ENCODE results near the gene MYO19.

Gene MYO19

DNA sequence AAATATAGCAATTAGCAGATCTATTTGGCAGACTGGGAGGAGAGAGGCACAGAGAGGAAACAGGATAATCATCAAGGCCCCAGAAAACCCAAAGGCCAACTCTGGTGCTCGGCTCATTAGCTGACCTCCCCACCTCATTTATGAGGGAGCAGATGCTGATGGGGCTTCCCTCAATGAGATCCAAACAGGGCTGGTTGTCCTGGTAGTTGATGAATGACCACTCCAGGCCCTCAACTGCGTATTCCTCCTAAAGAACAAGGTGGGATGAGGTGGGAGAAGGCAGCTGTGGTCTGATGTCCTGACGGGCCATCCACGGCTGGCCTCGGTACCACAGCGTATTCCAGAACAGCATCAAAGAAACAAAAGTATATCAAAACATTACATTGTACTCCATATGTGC lies 27.4 kb downstream of the MYO19 start:
- DNase-seq (ENCODE audit: low spot score), result no peak
- TF ChIP-seq CTCF (IDR thresholded peaks at IDR 0.05), result no peak
- Histone ChIP-seq H3K27ac (no peak overlapping the region), H3K4me3 (no peak overlapping the region)

GRCh38 chr17:36506831-36507230 lies 27.8 kb downstream of the MYO19 start:
- TF ChIP-seq CTCF (IDR thresholded peaks at IDR 0.05), result no peak
- H3K27ac ChIP-seq, result no peak overlapping the region
- H3K4me3 ChIP-seq, result no peak overlapping the region
- DNase-seq (ENCODE audit: low spot score), result no peak

GRCh38 chr17:36506249-36506826 lies 28.3 kb downstream of the MYO19 start:
- no peak overlapping the region for H3K27ac ChIP-seq
- DNase-seq (ENCODE audit: low spot score), result no peak
- TF ChIP-seq CTCF (IDR thresholded peaks at IDR 0.05), result no peak
- H3K4me3 ChIP-seq, result no peak overlapping the region

GRCh38 chr17:36505171-36505570 lies 29.5 kb downstream of the MYO19 start:
- no peak for DNase-seq (ENCODE audit: low spot score)
- no peak for TF ChIP-seq CTCF (IDR thresholded peaks at IDR 0.05)
- Histone ChIP-seq H3K27ac (no peak overlapping the region), H3K4me3 (no peak overlapping the region)

DNA sequence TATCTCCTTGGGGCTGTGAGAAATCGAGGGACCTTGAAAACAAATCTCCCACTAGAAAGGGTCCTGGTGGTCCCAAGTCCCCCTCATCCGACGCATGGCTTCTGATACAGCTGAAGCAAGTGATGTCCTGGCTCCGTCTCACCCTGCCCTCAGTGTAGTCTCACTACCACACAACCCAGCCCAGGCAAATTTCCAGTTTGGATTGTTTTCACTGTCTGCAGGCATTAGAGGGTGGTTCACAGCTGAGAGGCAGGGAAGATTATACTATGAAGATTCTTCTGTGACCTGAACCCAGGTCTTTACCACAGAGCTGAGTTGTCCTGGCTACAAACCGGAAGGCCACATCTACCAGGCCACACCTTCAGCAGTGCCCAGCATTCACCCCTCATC lies 30.5 kb downstream of the MYO19 start:
- Histone ChIP-seq H3K4me3 (no peak overlapping the region), H3K27ac (no peak overlapping the region)
- no peak for DNase-seq (ENCODE audit: low spot score)
- no peak for TF ChIP-seq CTCF (IDR thresholded peaks at IDR 0.05)

GRCh38 chr17:36503456-36504155 lies 31.1 kb downstream of the MYO19 start:
- no peak overlapping the region for H3K27ac ChIP-seq
- H3K4me3 ChIP-seq, result no peak overlapping the region
- TF ChIP-seq CTCF (IDR thresholded peaks at IDR 0.05), result no peak
- DNase-seq (ENCODE audit: low spot score), result no peak

GRCh38 chr17:36501963-36502362 lies 32.7 kb downstream of the MYO19 start:
- TF ChIP-seq CTCF (IDR thresholded peaks at IDR 0.05), result no peak
- DNase-seq (ENCODE audit: low spot score), result no peak

More at GRCh38 chr17:36501963-36502362, 32.7 kb downstream of the MYO19 start:
- H3K4me3 ChIP-seq, result no peak overlapping the region
- H3K27ac ChIP-seq, result no peak overlapping the region

Measured in coronary artery (tissue), 2 donors.